Measurements from ENCODE around the gene CHN1. TPM values are rescaled to one million over a fixed set of nuclear protein-coding genes. Genes with fewer than 3 reads are reported as not detected.

Gene CHN1
- total RNA-seq, 4 donors from 2014 or later: 11.8 to 56.7 (median 18.1) TPM

DNA sequence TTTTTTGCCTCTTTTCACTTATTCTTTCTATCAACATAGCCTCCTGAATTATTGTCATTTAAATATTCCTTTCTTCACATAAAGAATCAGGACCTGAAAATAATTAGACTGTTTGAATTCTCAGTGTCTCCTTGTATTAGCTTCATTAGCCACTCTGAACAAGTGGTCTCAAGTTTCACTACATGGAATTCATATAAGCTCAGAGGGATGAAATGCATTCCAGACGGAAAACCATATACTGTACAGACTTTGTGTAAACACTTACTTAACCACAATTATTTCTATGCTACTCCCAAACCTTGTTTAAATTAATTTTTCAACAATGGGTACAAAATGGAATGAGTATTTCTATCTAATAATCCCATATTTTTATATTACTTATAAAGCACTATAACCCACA, 53.4 kb downstream of the CHN1 start:
- H3K4me3 ChIP-seq: no peak overlapping the region
- no peaks in the 10 kb centered on the region for H3K36me3 ChIP-seq
- H3K27ac ChIP-seq: no peak overlapping the region
- H3K4me1 ChIP-seq: no peaks in the 10 kb centered on the region
- no peaks in the 10 kb centered on the region for H3K27me3 ChIP-seq
- DNase-seq: no peak
- TF ChIP-seq, protein P1, sequence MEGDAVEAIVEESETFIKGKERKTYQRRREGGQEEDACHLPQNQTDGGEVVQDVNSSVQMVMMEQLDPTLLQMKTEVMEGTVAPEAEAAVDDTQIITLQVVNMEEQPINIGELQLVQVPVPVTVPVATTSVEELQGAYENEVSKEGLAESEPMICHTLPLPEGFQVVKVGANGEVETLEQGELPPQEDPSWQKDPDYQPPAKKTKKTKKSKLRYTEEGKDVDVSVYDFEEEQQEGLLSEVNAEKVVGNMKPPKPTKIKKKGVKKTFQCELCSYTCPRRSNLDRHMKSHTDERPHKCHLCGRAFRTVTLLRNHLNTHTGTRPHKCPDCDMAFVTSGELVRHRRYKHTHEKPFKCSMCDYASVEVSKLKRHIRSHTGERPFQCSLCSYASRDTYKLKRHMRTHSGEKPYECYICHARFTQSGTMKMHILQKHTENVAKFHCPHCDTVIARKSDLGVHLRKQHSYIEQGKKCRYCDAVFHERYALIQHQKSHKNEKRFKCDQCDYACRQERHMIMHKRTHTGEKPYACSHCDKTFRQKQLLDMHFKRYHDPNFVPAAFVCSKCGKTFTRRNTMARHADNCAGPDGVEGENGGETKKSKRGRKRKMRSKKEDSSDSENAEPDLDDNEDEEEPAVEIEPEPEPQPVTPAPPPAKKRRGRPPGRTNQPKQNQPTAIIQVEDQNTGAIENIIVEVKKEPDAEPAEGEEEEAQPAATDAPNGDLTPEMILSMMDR (IDR thresholded peaks at IDR 0.05): no peak
- TF ChIP-seq POLR2A (IDR thresholded peaks at IDR 0.05): no peak
- no peaks in the 10 kb centered on the region for H3K9me3 ChIP-seq
- intact Hi-C loops (cut with DNase I; ENCODE audit: low total_unique reads): no loop called here

- Histone ChIP-seq H3K27ac (no peak overlapping the region), H3K27me3 (no peaks in the 10 kb centered on the region)
Observed at GRCh38 chr2:174949988-174950687, 55.0 kb downstream of the CHN1 start.

DNA sequence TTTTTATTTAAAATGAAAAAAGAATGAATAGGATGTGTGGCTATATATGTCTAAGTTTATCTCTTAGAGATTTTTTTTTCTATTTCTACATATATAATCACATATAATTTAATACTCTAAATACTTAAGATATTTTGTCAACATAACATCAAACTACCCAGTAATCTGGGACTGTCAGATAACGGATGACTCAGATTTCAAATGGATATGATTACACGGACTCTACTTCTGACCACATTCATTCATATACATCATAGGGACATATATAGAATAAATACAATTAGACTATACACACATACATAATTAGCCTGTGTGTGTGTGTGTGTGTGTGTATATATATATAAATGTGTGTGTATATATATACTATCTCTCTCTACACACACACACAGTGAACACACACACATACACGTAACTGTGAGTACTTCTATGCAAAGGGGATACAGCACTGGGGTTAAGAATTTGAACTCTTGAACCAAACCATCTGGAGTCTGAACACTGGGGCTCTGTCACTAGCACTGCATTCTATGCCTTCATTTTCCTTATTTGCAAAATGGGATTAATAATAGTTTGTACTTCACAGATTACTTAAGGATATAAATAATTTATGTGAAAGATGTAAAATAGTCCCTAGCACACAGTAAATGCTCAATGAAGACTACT, 59.5 kb downstream of the CHN1 start:
- H3K36me3 ChIP-seq: no peaks in the 10 kb centered on the region
- intact Hi-C loops (cut with DNase I; ENCODE audit: low total_unique reads): no loop called here
- H3K9me3 ChIP-seq: no peaks in the 10 kb centered on the region
- H3K4me3 ChIP-seq: no peak overlapping the region
- H3K4me1 ChIP-seq: no peaks in the 10 kb centered on the region
- no peak overlapping the region for H3K27ac ChIP-seq
- TF ChIP-seq, protein P1 (IDR thresholded peaks at IDR 0.05): no peak
- TF ChIP-seq POLR2A (IDR thresholded peaks at IDR 0.05): no peak
- H3K27me3 ChIP-seq: no peaks in the 10 kb centered on the region
- DNase-seq: no peak

More at GRCh38 chr2:174949988-174950687, 55.0 kb downstream of the CHN1 start:
- H3K4me3 ChIP-seq: no peak overlapping the region
- H3K9me3 ChIP-seq: no peaks in the 10 kb centered on the region
- intact Hi-C loops (cut with DNase I; ENCODE audit: low total_unique reads): no loop called here
- DNase-seq: no peak
- no peaks in the 10 kb centered on the region for H3K36me3 ChIP-seq
- no peak for TF ChIP-seq POLR2A (IDR thresholded peaks at IDR 0.05)
- TF ChIP-seq, protein P1 (IDR thresholded peaks at IDR 0.05): no peak
- H3K4me1 ChIP-seq: no peaks in the 10 kb centered on the region

DNA sequence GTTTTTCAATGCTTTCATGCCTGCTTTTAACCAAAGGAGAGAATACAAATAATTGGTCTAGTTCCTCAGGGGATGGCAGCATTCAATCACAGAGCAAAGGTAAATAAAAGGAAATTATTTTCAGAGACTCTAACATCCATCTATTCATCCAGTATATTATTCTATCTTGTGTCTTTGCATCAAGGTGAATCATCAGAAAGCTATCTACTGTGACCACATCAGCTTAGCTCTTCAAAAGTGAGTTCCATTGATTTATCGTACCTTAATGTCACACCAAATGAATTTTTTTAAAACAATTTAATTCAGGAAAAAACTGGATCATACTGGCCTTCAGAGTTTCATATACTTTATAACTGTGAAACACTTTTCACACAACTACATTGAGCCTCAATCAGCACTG, 66.1 kb downstream of the CHN1 start:
- no peaks in the 10 kb centered on the region for H3K27me3 ChIP-seq
- no peak for DNase-seq
- TF ChIP-seq POLR2A (IDR thresholded peaks at IDR 0.05): no peak
- TF ChIP-seq, protein P1 (IDR thresholded peaks at IDR 0.05): no peak
- no peaks in the 10 kb centered on the region for H3K9me3 ChIP-seq
- intact Hi-C loops (cut with DNase I; ENCODE audit: low total_unique reads): no loop called here
- no peak overlapping the region for H3K27ac ChIP-seq
- no peaks in the 10 kb centered on the region for H3K36me3 ChIP-seq
- no peaks in the 10 kb centered on the region for H3K4me1 ChIP-seq
- H3K4me3 ChIP-seq: no peak overlapping the region

GRCh38 chr2:174931724-174932123, 73.5 kb downstream of the CHN1 start:
- Histone ChIP-seq H3K27ac (no peak overlapping the region), H3K27me3 (no peaks in the 10 kb centered on the region), H3K36me3 (no peaks in the 10 kb centered on the region), H3K4me3 (no peak overlapping the region), H3K4me1 (no peaks in the 10 kb centered on the region), H3K9me3 (no peaks in the 10 kb centered on the region)
- no peak for DNase-seq
- intact Hi-C loops (cut with DNase I; ENCODE audit: low total_unique reads): no loop called here
- TF ChIP-seq, protein P1 (IDR thresholded peaks at IDR 0.05): no peak
- TF ChIP-seq POLR2A (IDR thresholded peaks at IDR 0.05): no peak
